HG03196 (cell line): Measurements from ENCODE around the gene CA9.
"Not testable (repeated sequence)": the region's sequence is repeated elsewhere in the genome, so short reads cannot be mapped to it uniquely, and the experiment has no call there.

Experiments
- ATAC-seq: cut with Tn5 transposase; IDR thresholded peaks from one replicate; pipeline ENCODE4 v1.9.1; 2021; ENCODE audit not compliant: unreplicated experiment

The CA9 gene

DNA sequence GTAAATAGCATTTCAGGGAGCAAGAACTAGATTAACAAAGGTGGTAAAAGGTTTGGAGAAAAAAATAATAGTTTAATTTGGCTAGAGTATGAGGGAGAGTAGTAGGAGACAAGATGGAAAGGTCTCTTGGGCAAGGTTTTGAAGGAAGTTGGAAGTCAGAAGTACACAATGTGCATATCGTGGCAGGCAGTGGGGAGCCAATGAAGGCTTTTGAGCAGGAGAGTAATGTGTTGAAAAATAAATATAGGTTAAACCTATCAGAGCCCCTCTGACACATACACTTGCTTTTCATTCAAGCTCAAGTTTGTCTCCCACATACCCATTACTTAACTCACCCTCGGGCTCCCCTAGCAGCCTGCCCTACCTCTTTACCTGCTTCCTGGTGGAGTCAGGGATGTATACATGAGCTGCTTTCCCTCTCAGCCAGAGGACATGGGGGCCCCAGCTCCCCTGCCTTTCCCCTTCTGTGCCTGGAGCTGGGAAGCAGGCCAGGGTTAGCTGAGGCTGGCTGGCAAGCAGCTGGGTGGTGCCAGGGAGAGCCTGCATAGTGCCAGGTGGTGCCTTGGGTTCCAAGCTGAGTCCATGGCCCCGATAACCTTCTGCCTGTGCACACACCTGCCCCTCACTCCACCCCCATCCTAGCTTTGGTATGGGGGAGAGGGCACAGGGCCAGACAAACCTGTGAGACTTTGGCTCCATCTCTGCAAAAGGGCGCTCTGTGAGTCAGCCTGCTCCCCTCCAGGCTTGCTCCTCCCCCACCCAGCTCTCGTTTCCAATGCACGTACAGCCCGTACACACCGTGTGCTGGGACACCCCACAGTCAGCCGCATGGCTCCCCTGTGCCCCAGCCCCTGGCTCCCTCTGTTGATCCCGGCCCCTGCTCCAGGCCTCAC lies at the start of gene CA9:
Gene CA9 (plus strand): TSS at position 797 of the 893 bp plus-strand sequence. CDS start 32 bp downstream, at position 829.
- no peak for ATAC-seq

DNA sequence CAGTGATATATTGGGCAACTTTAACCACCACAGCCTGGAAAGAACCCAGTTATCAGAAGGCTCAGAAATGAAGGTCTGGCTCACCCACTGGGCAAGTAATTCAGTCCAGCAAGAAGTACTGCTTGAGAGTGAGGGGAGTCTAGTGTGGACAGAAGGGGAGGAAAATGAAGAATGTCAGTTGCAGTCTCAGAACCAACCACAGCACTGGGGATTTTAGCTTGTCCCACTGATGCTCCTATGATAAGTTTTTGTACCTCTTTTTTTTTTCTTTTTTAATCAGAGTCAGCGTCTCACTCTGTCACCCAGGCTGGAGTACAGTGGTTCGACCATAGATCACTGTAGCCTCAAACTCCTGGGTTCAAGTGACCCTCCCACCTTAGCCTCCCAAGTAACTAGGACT lies 46.2 kb upstream of the CA9 start:
- no peak for ATAC-seq

DNA sequence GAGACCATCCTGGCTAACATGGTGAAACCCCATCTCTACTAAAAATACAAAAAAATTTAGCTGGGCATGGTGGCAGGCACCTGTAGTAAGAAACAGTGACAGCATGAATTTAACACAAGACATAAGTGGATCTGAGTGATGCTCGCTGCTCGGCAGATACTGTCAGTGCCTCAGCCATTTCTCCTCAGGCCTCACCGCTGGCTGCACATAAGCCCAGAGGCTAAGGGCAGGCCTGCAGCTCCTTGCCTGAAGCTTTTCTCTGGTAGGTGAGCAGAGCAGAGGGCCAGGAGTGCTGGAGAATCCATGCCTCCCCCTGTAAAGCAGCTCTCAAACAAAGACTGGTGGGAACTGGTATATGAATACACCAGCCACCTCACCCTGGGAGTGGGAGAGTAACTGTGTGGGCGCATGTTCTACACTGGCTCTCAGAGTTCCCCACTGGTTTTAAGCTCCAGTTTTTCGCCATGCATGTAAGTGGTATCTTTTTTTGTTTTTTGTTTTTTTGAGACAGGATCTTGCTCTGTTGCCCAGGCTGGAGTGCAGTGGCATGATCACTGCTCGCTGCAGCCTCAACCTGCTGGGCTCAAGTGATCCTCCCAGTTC lies 45.2 kb upstream of the CA9 start:
- ATAC-seq = no peak

DNA sequence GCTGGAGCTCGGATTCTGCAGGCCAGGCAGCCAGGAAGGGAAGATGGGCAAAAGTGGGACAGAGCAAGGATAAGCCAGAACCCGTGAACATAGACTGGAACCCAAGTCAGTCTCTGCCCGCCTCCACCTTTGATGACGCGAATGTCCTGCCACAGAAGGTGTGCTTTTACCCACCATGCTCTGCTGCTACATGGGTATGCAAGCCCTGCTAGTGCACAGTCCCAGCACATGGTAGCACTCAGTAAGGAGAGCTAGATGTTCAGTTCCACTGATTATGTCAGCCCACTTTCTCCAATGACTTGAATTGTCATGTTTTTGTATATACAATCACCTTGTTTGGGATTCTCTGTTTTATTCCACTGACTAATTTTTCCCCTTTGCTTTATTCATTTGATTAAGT lies 44.1 kb upstream of the CA9 start:
- ATAC-seq = no peak

DNA sequence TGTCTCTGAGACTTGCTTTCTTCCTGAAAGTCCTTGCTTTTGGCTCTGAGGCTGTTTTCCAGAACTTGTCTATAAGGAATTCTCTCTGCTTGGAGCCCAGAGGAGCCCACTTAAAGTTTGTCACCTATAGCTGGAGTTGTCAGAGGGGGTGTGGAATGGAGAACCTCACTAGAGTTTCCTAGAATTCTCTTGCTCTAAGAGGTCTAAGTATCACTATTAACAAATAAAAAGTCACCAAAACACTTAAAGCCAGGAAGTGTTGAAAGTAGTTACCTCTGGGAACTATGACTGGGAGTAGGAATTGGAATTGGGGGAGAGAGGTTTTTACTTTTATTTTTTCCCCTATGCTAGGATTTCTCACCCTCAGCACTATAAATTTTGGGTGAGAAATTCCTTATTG lies 38.0 kb upstream of the CA9 start:
- no peak for ATAC-seq

DNA sequence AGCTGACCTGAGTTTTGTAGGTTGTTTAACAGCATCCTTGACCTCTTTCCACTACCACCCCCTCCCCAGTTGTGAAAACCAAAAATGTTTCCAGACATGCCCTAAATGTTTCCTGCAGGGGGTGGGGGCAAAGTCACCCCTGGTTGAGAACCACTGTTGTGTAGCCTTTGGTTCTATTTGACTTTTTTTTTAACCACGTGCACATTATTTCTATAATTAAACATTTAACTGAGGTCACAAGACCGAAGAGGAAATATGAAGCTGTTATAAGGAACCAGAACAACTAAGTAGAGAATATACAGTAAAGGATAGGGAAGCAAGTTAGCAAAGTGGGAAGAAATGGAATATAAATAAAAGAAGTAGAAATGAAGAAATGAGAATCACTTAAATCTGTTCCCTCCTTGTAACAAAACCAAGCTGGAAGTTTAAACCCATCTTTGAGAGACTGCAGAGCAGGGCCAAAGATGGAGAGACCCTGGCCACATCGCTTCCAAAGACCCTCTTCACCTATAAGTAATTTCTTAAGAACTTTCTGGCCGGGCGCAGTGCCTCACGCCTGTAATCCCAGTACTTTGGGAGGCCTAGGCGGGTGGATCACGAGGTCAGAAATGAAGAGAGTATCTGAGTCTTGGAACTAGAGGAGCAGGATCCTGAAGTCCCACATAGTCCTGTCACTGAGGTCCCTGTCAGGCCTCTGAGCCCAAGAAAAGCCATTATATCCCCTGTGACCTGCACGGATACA lies 37.4 kb upstream of the CA9 start:
- no peak for ATAC-seq

DNA sequence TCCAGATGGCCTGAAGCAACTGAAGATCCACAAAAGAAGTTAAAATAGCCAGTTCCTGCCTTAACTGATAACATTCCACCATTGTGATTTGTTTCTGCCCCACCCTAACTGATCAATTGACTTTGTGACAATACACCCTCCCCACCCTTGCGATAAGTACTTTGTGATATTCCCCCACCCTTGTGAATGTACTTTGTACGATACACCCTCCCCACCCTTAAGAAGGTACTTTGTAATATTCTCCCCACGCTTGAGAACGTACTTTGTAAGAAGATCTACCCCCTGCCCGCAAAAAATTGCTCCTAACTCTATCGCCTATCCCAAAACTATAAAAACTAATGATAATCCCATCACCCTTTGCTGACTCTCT lies 36.9 kb upstream of the CA9 start:
- not testable (repeated sequence) for ATAC-seq

DNA sequence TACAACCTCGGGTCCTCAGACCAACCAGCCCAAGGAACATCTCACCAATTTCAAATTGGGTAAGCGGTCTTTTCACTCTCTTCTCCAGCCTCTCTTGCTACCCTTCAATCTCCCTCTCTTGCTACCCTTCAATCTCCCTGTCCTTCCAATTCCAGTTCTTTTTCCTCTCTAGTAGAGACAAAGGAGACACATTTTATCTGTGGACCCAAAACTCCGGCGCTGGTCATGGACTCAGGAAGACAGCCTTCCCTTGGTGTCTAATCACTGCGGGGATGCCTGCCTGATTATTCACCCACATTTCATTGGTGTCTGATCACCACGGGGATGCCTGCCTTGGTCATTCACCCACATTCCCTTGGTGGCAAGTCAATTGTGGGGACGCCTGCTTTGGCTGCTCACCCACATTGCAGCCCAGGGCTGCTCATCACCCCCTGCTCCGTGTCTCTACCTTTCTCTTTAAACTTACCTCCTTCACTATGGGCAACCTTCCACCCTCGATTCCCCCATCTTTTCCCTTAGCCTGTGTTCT lies 36.2 kb upstream of the CA9 start:
- ATAC-seq = not testable (repeated sequence)

DNA sequence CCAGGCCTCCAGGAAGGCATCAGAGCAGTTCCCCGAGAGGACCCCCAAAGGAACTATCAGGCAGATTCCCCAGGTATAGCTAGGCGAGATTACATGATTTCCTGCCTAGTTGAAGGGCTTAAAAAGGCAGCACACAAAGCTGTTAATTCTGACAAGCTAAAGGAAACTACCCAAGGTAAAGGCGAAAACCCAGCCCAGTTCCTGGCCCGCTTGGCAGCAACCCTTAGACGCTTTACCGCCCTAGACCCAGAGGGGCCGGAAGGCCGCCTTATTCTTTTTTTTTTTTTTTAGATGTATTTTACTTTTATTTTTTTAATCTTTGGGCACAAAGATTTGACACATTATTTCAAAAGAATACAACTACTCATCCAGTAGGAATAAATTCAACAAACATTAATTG lies 35.0 kb upstream of the CA9 start:
- not testable (repeated sequence) for ATAC-seq

DNA sequence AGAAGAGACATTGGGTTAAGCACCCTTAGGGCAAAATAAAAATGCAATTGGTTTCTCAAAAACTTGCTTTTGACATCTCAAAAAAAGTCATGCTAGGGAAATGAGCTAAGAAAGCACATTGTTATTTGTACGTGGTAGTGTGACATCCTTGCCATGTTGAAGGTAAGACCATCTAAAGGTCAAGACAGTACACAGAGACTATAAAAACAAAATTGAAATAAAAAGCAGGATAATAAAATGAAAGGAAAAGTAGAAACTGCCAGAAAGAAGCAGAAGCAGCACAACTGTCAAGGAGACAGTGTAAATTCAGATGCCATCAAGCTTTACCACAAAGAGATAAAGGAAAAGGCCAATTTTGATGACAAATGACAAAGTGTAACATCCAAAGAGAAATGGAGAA lies 34.5 kb upstream of the CA9 start:
- not testable (repeated sequence) for ATAC-seq

DNA sequence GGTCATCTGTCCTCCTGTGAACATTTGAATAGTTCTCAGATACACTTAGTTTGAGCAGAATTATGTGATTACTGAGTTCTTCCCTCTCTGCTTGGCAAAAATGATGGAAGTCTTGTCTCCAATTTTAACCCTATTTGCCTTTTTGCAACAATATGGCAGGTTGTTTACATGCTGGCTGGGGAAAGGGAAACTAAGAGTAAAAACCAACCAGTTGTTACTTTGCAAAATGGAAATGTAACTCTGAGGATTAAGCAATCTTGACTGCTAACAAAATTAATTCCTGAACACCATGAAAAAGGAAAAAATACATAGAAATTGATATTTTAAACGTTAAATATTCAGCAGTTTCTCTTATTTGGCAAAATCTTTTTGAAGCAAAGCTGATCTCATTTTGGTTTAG lies 34.1 kb upstream of the CA9 start:
- no peak for ATAC-seq

DNA sequence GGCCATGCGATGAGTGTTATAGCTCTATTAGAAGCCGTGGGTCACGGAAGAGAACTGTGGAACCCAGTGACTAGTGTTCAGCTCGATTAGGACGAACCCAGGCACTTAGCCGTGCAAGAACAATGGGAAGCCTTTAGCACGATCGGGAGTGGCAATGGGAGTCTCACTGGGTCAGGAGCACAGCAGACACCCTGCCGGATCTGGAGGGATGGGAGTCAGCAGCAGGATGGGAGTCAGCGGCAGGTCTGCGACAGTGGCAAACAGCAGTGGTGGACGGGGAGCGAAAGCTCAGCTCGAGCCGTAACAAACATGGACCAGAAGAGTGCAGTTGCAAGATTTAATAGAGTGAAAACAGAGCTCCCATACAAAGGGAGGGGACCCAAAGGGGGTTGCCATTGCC lies 33.3 kb upstream of the CA9 start:
- ATAC-seq = not testable (repeated sequence)

DNA sequence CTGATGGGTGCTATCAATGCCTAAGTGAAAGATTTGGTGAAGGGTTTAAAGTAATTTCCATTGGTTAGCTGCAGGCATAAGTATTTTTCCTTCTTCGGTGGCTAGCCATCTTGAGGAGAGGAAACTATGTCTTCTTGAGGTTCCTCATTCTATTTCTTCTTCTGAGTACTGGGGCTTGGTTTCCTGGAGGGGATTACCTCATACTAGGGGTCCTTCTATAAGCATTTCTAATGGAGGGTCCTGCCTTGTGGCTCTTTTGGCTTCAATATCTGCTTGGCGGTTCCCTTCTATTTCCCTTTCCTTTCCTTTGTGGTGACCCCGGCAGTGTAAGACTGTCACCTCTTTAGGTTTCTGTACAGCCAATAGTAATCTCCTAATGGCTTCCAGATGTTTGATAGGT lies 32.2 kb upstream of the CA9 start:
- ATAC-seq = not testable (repeated sequence)

DNA sequence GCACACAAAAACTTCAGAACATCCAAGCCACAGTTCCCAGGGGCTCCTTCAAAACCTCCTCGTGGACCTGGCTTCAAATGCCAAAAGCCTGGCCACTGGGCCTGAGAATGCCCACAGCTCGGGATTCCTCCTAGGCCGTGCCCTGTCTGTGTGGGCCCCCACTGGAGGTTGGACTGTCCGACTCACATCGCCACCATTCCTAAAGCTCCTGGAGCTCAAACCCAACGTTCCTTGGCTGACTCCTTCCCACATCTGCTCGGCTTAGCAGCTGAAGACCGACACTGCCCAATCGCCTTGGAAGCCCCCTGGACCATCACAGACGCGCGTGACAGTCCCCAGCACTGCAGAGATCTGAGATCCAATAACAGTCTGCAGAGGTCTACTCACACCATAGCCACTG lies 30.7 kb upstream of the CA9 start:
- ATAC-seq = no peak

DNA sequence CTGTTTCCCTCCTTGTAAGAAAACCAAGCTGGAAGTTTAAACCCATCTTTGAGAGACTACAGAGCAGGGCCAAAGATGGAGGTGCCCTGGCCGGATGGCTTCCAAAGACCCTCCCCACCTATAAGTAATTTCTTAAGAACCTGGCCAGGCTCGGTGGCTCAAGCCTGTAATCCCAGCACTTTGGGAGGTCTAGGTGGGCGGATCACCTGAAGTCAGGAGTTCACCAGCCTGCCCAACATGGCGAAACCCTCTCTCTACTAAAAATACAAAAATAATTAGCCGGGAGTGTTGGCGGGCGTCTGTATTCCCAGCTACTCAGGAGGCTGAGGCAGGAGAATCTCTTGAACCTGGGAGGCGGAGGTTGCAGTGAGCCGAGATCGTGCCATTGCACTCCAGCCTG lies 28.0 kb upstream of the CA9 start:
- ATAC-seq = not testable (repeated sequence)

DNA sequence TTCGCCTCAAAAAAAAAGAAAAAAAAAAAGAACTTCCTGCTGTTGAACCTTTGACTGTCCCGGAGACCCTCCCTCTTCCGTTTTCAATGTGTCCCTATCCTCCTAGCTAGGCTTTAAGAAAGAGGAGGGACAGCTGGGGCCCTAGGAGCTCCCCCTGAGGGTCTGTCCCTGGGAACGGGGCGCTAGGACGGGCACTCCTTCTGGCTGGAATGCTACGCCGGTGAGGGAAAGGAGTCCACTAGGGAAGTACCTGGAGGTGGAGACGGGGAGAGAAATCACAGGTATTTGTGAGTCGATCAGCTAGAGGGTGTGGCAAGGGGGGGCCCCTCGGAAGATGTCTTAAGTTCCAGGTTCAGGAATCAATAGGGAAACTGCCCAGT lies 27.6 kb upstream of the CA9 start:
- ATAC-seq = peak; percentile 1

DNA sequence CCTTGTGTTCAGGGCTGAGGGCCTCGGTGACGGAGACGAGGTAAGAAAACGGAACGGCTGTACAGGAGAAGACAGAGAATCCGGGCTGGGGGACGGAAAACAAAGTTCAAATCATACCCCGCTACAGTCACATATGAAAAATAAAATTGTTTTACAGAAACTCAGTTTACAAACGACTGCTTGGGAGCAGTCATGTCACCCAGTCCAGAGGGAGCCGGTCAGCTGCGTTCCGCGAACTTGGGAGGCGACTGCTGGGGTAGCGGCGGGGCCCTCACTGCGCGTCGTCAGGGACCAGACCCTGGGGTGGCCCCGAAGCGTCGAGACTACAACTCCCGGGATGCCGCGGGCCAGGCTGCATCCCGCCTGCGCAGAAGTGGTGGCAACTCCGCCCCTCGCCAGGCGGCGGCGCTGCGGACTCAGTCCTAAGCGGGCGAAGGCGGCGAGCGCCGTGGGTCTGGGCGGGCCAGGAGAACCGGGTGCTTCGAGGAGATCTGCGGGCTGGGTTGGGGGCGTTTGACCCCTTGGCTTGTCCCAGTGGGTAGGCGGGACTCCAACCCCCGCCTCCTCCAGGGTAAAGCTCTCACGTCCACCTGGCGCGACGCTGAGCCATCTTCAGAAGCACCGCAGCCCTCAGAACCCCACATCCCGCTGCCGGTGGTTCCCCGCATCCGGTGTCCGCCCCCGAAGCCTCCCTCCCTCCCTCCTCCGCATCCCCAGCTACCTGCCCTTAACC lies 27.0 kb upstream of the CA9 start:
- peak; percentile 82 for ATAC-seq

DNA sequence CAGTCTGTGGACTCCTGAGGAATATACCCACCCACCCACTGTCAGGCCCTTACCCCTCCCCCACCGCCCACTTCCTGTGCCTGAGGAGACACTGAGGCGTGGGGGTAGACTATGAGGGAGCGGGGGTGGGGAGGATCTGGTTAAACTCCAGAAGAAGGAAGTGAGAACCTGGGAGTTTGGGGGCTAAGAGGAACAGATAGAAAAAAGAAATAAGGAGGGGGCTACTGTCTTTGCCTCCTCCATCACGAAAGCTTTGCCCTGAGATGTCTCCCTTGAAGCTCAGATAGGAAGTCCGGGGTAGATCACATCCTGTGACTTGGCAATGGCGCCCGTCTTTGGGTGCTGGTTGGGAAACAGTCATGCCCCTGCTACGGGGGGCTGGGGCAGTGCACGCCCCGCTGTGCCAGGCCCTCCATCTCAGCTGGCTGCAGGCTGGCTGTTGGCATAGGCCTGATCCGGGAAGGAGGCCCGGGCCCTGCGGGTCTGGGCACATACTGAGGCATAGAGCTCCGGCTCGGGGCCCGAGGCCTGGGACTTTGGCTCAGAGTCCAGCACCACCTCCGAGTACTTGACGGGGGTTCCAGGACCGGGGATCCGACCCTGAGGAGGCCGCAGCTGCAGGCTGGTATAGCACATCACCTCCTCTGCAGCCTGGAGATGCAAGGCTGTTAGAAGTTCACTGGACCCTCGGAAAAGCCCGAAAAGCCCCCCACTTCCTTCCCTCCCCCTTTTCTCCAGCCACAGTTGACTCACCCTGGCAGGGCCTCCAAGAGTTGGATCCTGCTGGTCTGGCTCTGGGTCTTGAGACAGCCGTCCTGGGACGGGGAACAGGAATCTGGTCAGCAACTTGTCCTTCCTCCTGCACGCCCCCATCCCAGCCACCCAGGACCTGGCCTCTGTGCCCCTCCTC lies 24.0 kb upstream of the CA9 start:
- ATAC-seq = no peak

DNA sequence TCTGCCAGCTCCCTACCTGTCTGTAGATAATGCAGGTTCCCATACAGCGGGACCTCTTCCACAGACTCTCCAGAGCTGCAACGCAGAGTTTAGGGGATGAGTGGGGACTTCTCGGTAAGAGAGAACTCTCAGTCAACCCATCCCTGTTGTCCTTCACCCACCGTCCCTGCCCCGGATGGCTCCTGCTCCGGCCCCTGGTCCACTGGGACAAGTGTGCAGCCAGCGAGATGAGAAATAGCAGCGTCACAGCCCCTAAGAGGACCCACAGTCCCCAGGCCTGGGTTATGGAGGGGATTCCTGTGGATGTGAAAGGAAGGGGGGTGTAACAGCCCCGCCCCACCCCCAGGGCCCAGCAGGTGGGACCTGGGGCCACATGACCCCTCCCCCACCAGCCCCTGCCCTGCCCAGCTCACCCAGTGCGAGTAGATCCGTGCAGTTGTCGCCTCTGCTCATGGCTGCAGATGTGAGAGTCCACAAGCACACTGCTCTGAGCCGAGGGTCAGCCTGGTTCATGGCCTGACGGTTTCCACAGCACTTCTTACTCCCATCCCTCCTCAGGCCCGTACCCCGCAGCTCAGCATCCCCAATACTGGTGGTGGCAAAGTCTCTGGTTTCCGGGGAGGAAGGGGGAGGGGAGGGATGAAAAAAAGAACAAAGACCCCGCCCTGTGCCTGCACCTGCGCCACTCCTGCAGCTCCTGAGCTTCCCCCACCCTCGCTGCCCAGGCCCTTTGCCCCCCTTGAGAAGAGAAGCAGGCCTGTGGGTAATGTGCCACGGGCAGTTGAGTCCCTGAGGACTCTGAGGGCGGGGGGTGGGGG lies 23.2 kb upstream of the CA9 start, which contains the start of gene SIT1:
Gene SIT1 (minus strand): TSS at position 591 of the 818 bp plus-strand sequence. CDS start 78 bp downstream, at position 513.
- ATAC-seq = no peak
